HG02678 (cell line): Measurements from ENCODE around the gene SPC24.
"Not testable (repeated sequence)": the region's sequence is repeated elsewhere in the genome, so short reads cannot be mapped to it uniquely, and the experiment has no call there.

ENCODE experiments used
- ATAC-seq: cut with Tn5 transposase; IDR thresholded peaks from one replicate; pipeline ENCODE4 v1.9.1; 2021; ENCODE audit warnings: mild to moderate bottlenecking, moderate library complexity; ENCODE audit not compliant: unreplicated experiment

Gene SPC24

DNA sequence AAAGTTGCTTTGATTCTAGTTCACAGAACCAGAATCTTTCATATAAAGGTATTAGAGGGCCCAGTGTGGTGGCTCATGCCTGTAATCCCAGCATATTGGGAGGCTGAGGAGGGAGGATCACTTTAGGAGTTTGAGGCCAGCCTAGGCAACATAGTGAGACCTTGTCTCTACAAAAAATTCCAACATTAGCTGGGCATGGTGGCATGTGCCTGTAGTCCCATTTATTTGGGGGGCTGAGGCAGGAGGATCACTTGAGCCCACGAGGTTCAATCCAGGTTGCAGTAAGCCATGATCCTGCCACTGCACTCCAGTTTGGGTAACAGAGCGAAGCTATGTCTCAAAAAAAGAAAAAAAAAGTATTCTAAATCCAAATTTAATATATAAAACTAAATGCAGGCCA is 57.3 kb downstream of the SPC24 start:
- ATAC-seq = no peak

DNA sequence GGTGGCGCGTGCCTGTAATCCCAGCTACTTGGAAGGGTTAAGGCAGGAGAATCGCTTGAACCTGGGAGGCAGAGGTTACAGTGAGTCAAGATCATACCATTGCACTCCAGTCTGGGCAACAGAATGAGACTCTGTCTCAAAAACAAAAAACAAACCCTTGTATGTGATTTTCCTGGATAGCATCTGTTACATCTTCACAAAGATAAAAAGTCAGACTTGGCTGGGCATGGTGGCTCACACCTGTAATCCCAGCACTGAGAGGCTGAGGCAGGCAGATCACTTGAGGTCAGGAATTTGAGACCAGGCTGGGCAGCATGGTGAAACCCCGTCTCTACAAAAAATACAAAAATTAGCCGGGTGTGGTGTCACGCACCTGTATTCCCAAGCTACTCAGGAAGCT is 58.2 kb downstream of the SPC24 start:
- not testable (repeated sequence) for ATAC-seq

DNA sequence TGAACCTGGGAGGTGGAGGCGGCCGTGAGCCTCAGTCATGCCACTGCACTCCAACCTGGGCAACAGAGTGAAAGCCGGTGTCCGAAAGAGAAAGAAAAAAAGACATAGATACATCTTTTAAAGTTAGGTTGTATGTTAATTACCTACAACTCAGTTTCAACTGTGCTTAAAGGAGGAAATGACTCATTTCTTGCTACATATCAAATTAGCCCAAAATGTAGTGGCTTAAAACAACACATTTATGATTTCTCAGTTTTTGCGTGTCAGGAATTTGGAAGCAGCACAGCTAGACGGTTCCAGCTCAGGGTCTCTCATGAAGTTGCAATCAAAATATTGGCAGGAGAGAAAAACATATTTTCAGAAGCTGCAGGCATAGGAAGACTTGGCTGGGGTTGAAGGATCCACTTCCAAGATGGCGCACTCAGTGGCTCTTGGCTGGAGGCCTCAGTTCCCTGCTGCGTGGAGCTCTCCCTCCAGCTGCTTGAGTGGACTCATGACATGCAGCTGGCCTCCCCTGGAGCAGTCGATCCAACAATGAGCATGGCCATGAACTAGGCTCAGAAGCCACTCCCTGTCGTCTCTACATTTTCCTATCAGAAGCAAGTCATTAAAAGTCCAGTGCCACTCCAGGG is 59.3 kb downstream of the SPC24 start:
- peak; percentile 54 for ATAC-seq
